Peyer's patch (tissue), 4 donors: ENCODE results near the gene CNTNAP2. TPM values are rescaled to one million over a fixed set of nuclear protein-coding genes. Genes with fewer than 3 reads are reported as not detected.

Experiments
- DNase-seq, 3 donors: peaks; one replicate each; pipeline ENCODE4 v3.0.0-alpha.2; 2017 to 2019
- H3K27ac ChIP-seq, 4 donors: fragments of 200-600 bp; sonication (generic); one replicate each; pipeline ENCODE4 v1.5.1; 2016 to 2019
- H3K27me3 ChIP-seq, 2 donors: fragments of 200-600 bp; sonication (generic); one replicate each; pipeline ENCODE4 v1.5.1; 2019
- H3K36me3 ChIP-seq, 3 donors: fragments of 200-600 bp; sonication (generic); one replicate each; pipeline ENCODE4 v1.5.1; 2016 to 2019
- H3K4me1 ChIP-seq, 4 donors: fragments of 200-600 bp; sonication (generic); one replicate each; pipeline ENCODE4 v1.5.1; 2016 to 2019
- H3K4me3 ChIP-seq, 4 donors: fragments of 200-600 bp; sonication (generic); 1 replicate in 3 of 4; 2 replicates in 1 of 4; pipeline ENCODE4 v1.5.1; 2016 to 2019; ENCODE audit warnings: mild to moderate bottlenecking in 1 of 4
- H3K9me3 ChIP-seq, 4 donors: fragments of 200-600 bp; sonication (generic); one replicate each; pipeline ENCODE4 v1.5.1; 2016 to 2019; ENCODE audit warnings: mild to moderate bottlenecking in 1 of 4
- CTCF ChIP-seq, 6 experiments: fragments of 450-650 bp in 4 of 6; fragments of 200-600 bp in 2 of 6; sonication (generic) in 1 of 6; IDR thresholded peaks; one replicate each; pipeline ENCODE4 v1.5.1; 2017 to 2019; ENCODE audit warnings: antibody characterized with exemption in 6 of 6, mild to moderate bottlenecking in 3 of 6, moderate library complexity in 1 of 6
- POLR2A ChIP-seq, 2 donors: fragments of 450-650 bp; IDR thresholded peaks; one replicate each; pipeline ENCODE4 v1.5.1; 2017; ENCODE audit warnings: antibody characterized with exemption in 2 of 2, mild to moderate bottlenecking in 2 of 2, moderate library complexity in 2 of 2
- total RNA-seq, 4 donors: library from RNA; depleted of rRNA; stranded (reverse); fragments of >200 nt; gene quantifications; one replicate each; pipeline ENCODE4 v1.1.0, GENCODE V29; 2016

The CNTNAP2 gene
- total RNA-seq, 4 donors from 2014 or later, result 1.5 to 4.9 (median 3.6) TPM

GRCh38 chr7:148037044-148037443 is 1920.4 kb downstream of the CNTNAP2 start:
- no peak overlapping the region for H3K4me3 ChIP-seq
- no peaks in the 10 kb centered on the region for H3K27me3 ChIP-seq
- no peak for DNase-seq
- H3K27ac ChIP-seq, result no peak overlapping the region
- H3K9me3 ChIP-seq, result no peaks in the 10 kb centered on the region
- no peaks in the 10 kb centered on the region for H3K4me1 ChIP-seq
- TF ChIP-seq POLR2A (IDR thresholded peaks at IDR 0.05) (no peak), CTCF (IDR thresholded peaks at IDR 0.05) (no peak)
- H3K36me3 ChIP-seq, result no peaks in the 10 kb centered on the region

- H3K9me3 ChIP-seq, result no peaks in the 10 kb centered on the region
- H3K27ac ChIP-seq, result no peak overlapping the region
- H3K36me3 ChIP-seq, result no peaks in the 10 kb centered on the region
- DNase-seq, result no peak
- H3K4me1 ChIP-seq, result no peaks in the 10 kb centered on the region
- no peaks in the 10 kb centered on the region for H3K27me3 ChIP-seq
- no peak overlapping the region for H3K4me3 ChIP-seq
- no peak for TF ChIP-seq CTCF (IDR thresholded peaks at IDR 0.05)
- no peak for TF ChIP-seq POLR2A (IDR thresholded peaks at IDR 0.05)
These were observed 1924.6 kb downstream of the CNTNAP2 start for GRCh38 chr7:148041156-148041555.

GRCh38 chr7:148042935-148043631 is 1926.5 kb downstream of the CNTNAP2 start:
- H3K27me3 ChIP-seq, result no peaks in the 10 kb centered on the region
- H3K9me3 ChIP-seq, result no peaks in the 10 kb centered on the region
- no peaks in the 10 kb centered on the region for H3K36me3 ChIP-seq
- DNase-seq, result no peak
- TF ChIP-seq CTCF (IDR thresholded peaks at IDR 0.05), result no peak
- no peak for TF ChIP-seq POLR2A (IDR thresholded peaks at IDR 0.05)
- no peaks in the 10 kb centered on the region for H3K4me1 ChIP-seq
- H3K4me3 ChIP-seq, result no peak overlapping the region
- no peak overlapping the region for H3K27ac ChIP-seq

GRCh38 chr7:148044173-148044572 is 1927.6 kb downstream of the CNTNAP2 start:
- no peak overlapping the region for H3K27ac ChIP-seq

GRCh38 chr7:148045521-148045920 is 1928.9 kb downstream of the CNTNAP2 start:
- Histone ChIP-seq H3K4me3 (no peak overlapping the region), H3K4me1 (no peaks in the 10 kb centered on the region), H3K36me3 (no peaks in the 10 kb centered on the region), H3K27me3 (no peaks in the 10 kb centered on the region), H3K9me3 (no peaks in the 10 kb centered on the region), H3K27ac (no peak overlapping the region)
- DNase-seq, result no peak
- TF ChIP-seq CTCF (IDR thresholded peaks at IDR 0.05), result no peak
- TF ChIP-seq POLR2A (IDR thresholded peaks at IDR 0.05), result no peak

More at GRCh38 chr7:148044173-148044572, 1927.6 kb downstream of the CNTNAP2 start:
- H3K9me3 ChIP-seq, result no peaks in the 10 kb centered on the region
- H3K36me3 ChIP-seq, result no peaks in the 10 kb centered on the region
- no peak for DNase-seq
- no peak for TF ChIP-seq CTCF (IDR thresholded peaks at IDR 0.05)
- TF ChIP-seq POLR2A (IDR thresholded peaks at IDR 0.05), result no peak
- no peak overlapping the region for H3K4me3 ChIP-seq
- H3K27me3 ChIP-seq, result no peaks in the 10 kb centered on the region
- H3K4me1 ChIP-seq, result no peaks in the 10 kb centered on the region
